Nephron progenitor cell (in vitro differentiated cells): ENCODE data around the gene CLDN19.
A peak's percentile ranks its signal among the peaks of the same experiment; 100 is the strongest.

Experiments
- DNase-seq: peaks from one replicate; pipeline ENCODE4 v3.0.0; 2021
- H3K27ac Mint-ChIP-seq: 2 replicates; pipeline ENCODE4 v1.8.0; 2021; ENCODE audit warnings: mild to moderate bottlenecking, moderate library complexity, mixed read lengths
- H3K27me3 Mint-ChIP-seq: 2 replicates; pipeline ENCODE4 v1.8.0; 2021; ENCODE audit warnings: mild to moderate bottlenecking, low read depth, mixed read lengths; ENCODE audit not compliant: poor library complexity
- H3K36me3 Mint-ChIP-seq: 2 replicates; pipeline ENCODE4 v1.8.0; 2021; ENCODE audit warnings: low read depth, mixed read lengths
- H3K4me1 Mint-ChIP-seq: 2 replicates; pipeline ENCODE4 v1.8.0; 2021; ENCODE audit warnings: mixed read lengths
- H3K4me3 Mint-ChIP-seq: 2 replicates; pipeline ENCODE4 v1.8.0; 2021; ENCODE audit warnings: mild to moderate bottlenecking, moderate library complexity, mixed read lengths
- H3K9me3 Mint-ChIP-seq: 2 replicates; pipeline ENCODE4 v1.8.0; 2021; ENCODE audit warnings: mild to moderate bottlenecking, moderate library complexity, mixed read lengths
- CTCF ChIP-seq: fragments of 200-600 bp; sonication (generic); IDR thresholded peaks from 2 replicates; pipeline ENCODE4 v1.5.0; 2021; ENCODE audit warnings: antibody characterized with exemption

CLDN19 gene

GRCh38 chr1:42773420-42773819 lies 33.4 kb upstream of the CLDN19 start:
- H3K27ac Mint-ChIP-seq = peak overlapping the region; percentile 3
- H3K4me1 Mint-ChIP-seq = peaks cover 21% of the 10 kb centered on the region
- H3K4me3 Mint-ChIP-seq = no peak overlapping the region
- H3K36me3 Mint-ChIP-seq = peaks cover 84% of the 10 kb centered on the region
- H3K9me3 Mint-ChIP-seq = no peaks in the 10 kb centered on the region
- no peak for DNase-seq
- no peaks in the 10 kb centered on the region for H3K27me3 Mint-ChIP-seq
- TF ChIP-seq CTCF = no peak

GRCh38 chr1:42769811-42770210 lies 29.8 kb upstream of the CLDN19 start:
- Mint-ChIP-seq H3K4me3 (peak overlapping the region; percentile 7), H3K27ac (no peak overlapping the region), H3K36me3 (peaks cover 49% of the 10 kb centered on the region), H3K27me3 (no peaks in the 10 kb centered on the region), H3K9me3 (no peaks in the 10 kb centered on the region), H3K4me1 (peaks cover 29% of the 10 kb centered on the region)
- TF ChIP-seq CTCF = no peak
- DNase-seq = no peak

- H3K4me1 Mint-ChIP-seq = peaks cover 29% of the 10 kb centered on the region
- no peak overlapping the region for H3K4me3 Mint-ChIP-seq
- no peak for TF ChIP-seq CTCF
- no peak for DNase-seq
- no peaks in the 10 kb centered on the region for H3K9me3 Mint-ChIP-seq
- H3K36me3 Mint-ChIP-seq = peaks cover 33% of the 10 kb centered on the region
- H3K27me3 Mint-ChIP-seq = no peaks in the 10 kb centered on the region
- no peak overlapping the region for H3K27ac Mint-ChIP-seq
Measured at GRCh38 chr1:42768172-42768571, 28.1 kb upstream of the CLDN19 start.

GRCh38 chr1:42767510-42768000 lies 27.5 kb upstream of the CLDN19 start:
- no peak overlapping the region for H3K4me3 Mint-ChIP-seq
- peaks cover 29% of the 10 kb centered on the region for H3K4me1 Mint-ChIP-seq
- H3K36me3 Mint-ChIP-seq = peaks cover 29% of the 10 kb centered on the region
- TF ChIP-seq CTCF = no peak
- H3K27me3 Mint-ChIP-seq = no peaks in the 10 kb centered on the region
- H3K9me3 Mint-ChIP-seq = no peaks in the 10 kb centered on the region
- H3K27ac Mint-ChIP-seq = no peak overlapping the region
- no peak for DNase-seq

- Mint-ChIP-seq H3K27me3 (no peaks in the 10 kb centered on the region), H3K36me3 (peaks cover 30% of the 10 kb centered on the region), H3K4me1 (peaks cover 27% of the 10 kb centered on the region), H3K4me3 (no peak within 1 kb of the TSS), H3K27ac (no peak within 1 kb of the TSS), H3K9me3 (no peaks in the 10 kb centered on the region)
- no peak for TF ChIP-seq CTCF
- peak; percentile 100 for DNase-seq
Measured at GRCh38 chr1:42766741-42767509, 26.9 kb upstream of the CLDN19 start, which contains the start of the genes C1orf50 and P3H1. Gene C1orf50 (plus strand): TSS chr1:42767249. CDS start chr1:42767312, 63 bp downstream. Gene P3H1 (minus strand): TSS chr1:42767028. CDS start chr1:42766971, 57 bp downstream.
